GM12892 (cell line): ENCODE data around the gene KRABD2.
"Not testable (repeated sequence)": the region's sequence is repeated elsewhere in the genome, so short reads cannot be mapped to it uniquely, and the experiment has no call there.

Source experiments
- DNase-seq: peaks from one replicate; pipeline ENCODE4 v3.0.0; 2011; ENCODE audit not compliant: insufficient read length
- FAIRE-seq: peaks from 2 replicates; lab custom pipeline; 2011; peaks lifted over from hg19 to GRCh38; lab: Jason Lieb, UNC
- POLR2A ChIP-seq: IDR thresholded peaks from 2 replicates; pipeline ENCODE4 v1.6.1; 2011; ENCODE audit warnings: low read depth, low read length, control low read depth
- POLR2AphosphoS5 ChIP-seq: IDR thresholded peaks from 2 replicates; pipeline ENCODE4 v1.6.1; 2011; ENCODE audit warnings: low read depth, low read length, control low read depth
- TAF1 ChIP-seq: IDR thresholded peaks from 2 replicates; pipeline ENCODE4 v1.6.1; 2011; ENCODE audit warnings: low read depth, mild to moderate bottlenecking, control low read depth, low read length, borderline replicate concordance

Gene KRABD2

DNA sequence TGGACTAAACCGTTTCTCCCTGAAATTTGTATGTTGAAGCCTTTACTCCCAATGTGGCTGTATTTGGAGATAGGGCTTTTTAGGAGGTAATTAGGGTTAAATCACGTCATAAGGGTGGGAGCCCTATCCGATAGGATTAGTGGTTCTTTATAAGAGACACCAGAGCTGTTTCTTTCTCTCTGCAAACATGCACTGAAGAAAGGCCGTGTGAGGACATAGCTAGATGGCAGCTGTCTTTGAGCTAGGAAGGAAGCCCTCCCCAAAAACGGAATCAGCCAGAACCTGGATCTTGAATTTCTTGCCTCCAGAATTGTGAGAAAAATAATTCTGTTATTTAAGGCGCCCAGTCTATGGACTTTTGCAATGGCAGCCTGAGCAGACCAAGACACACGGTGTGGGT is 22.8 kb downstream of the KRABD2 start:
- FAIRE-seq (no peak), DNase-seq (no peak)
- TF ChIP-seq POLR2AphosphoS5: no peak
- TF ChIP-seq POLR2A: no peak
- no peak for TF ChIP-seq TAF1

DNA sequence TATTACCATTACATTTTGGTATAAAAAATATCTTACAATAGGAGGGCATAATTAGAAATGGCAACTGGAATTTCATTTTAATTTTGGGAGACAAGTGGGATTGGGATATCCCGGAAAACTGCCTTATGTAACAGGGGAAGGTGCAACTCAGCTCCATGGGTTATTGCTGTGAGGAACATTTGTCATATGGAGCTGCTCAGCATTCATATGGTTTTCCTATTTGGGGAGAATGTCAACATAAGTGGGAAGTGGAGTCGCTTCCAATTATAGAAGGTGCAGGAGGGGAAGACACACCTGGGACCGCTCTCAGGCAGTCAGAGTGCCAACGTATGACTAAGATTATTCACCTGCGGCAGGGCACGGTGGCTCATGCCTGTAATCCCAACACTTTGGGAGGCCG is 26.2 kb downstream of the KRABD2 start:
- FAIRE-seq (no peak), DNase-seq (no peak)
- TF ChIP-seq POLR2A: no peak
- TF ChIP-seq POLR2AphosphoS5: no peak
- TF ChIP-seq TAF1: no peak

- DNase-seq, FAIRE-seq: not testable (repeated sequence)
These were observed 29.5 kb downstream of the KRABD2 start for GRCh38 chr17:8347001-8347400.

- DNase-seq (no peak), FAIRE-seq (no peak)
- TF ChIP-seq POLR2AphosphoS5: no peak
- no peak for TF ChIP-seq TAF1
- no peak for TF ChIP-seq POLR2A
These were observed 30.4 kb downstream of the KRABD2 start for GRCh38 chr17:8345951-8346665.

DNA sequence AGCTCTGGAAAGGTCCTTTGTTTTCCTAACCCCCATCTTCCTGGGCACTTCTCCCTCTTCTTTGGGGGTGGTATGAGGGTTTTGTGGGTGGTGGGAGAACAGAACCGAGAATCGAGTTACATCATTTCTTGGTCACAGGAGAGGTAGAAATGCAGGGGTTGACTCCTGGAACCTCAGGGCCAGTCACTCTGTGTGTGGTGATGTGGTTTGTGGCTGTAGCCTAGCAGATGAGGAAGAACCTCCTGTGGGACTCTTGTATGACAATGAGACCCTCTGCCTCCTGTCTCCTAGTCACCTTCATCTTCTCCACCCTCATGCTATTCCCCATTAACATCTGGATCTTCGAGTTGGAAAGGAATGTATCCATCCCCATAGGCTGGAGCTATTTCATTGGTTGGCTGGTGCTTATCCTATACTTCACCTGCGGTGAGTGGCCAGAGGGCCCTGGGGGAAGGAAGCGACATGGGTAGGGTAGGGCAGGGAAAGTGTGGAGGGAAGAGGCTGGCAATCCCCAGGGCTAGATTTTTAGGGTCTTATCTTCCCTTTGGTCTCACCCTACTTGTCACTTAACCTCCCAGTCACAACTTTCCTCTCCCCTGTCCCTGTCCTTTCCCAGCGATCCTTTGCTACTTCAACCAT is 31.3 kb downstream of the KRABD2 start:
- FAIRE-seq (no peak), DNase-seq (no peak)
- TF ChIP-seq POLR2AphosphoS5: no peak

DNA sequence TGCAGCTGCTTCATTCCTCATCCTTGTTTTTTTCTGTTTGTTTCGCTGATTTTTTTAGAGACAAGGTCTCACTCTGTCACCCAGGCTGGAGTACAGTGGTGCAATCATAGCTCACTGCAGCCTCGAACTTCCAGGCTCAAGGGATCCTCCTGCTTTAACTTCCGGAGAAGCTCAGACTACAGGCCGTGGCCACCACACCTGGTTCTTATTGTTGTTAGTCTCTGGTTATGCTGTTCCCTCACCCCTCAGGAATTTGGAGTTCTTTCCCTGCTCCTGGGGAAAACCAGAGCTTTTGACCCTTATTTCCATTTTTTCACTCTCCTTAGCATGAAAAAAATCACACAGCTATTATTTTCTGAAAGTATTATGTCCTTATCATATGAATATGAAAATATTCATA is 35.0 kb downstream of the KRABD2 start:
- FAIRE-seq (no peak), DNase-seq (no peak)
- TF ChIP-seq POLR2AphosphoS5 (no peak), POLR2A (no peak), TAF1 (no peak)

DNA sequence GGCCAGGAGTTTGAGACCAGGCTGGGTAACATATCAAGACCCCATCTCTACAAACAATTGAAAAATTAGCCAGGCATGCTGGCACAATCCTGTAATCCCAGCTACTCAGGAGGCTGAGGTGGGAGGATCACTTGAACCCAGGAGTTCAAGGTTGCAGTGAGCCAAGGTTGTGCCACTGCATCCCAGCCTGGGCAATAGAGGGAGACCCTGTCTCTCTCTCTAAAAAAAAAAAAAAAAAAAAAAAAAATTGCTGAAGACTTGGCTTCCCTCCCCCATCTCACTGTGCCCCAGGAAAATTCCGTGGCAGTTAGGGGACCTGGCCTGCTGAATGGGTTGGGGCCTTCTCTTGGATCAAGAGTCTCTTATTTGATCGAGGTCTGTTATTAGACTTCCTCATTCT is 37.0 kb downstream of the KRABD2 start, which contains the start of gene ODF4:
ODF4 (plus strand) TSS at position 301 of the 400 bp plus-strand sequence. CDS start 212 bp downstream, outside the sequence.
- DNase-seq (no peak), FAIRE-seq (no peak)
- TF ChIP-seq TAF1 (no peak), POLR2AphosphoS5 (no peak), POLR2A (no peak)

GRCh38 chr17:8338753-8339140 is 37.8 kb downstream of the KRABD2 start:
- no peak for TF ChIP-seq TAF1
- no peak for TF ChIP-seq POLR2AphosphoS5
- no peak for TF ChIP-seq POLR2A
- FAIRE-seq (no peak), DNase-seq (no peak)

DNA sequence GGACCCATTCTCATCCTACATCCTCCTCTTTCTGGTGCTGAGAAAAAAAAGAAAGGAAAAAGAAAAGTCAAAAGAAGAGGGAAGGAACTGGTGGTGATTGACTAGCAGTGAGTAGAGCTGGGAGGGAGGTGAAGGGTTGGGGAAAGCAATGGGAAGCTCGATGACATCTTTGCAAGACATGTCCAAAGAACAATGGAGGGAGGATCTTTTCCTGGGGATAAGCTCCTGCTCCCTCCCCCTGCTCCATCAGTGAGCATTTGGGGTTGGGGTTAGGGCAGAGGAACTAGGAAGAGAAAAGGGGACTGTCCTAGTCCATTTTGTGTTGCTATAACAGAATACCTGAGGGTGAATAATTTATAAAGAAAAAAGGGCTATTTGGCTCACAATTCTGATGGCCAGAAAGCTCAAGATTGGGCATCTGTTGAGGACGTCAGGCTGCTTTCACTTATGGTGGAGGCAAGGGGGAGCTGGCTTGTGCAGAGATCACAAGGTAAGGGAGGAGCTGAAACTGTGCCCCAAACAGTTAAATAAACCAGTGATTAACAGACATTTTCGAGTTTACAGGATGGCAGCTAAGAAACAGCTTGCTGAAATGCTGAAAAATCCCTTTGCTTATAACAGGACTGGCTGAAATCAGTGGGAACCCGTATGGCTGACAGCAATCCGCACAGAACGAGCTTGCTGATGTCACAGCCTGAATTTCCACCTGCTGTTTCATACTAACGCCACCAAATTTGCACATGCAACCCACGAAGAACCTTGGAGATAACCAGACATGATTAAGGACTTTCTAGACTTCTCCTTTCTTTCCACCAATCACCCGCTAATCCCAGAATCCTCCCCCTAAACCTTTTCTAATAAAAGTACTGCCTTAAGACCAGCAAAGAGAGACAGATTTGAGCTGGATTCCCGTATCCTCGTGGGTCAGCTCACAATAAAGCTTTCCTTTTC is 38.4 kb downstream of the KRABD2 start:
- DNase-seq (no peak), FAIRE-seq (peak; percentile 36)
- TF ChIP-seq TAF1 (no peak), POLR2AphosphoS5 (no peak), POLR2A (no peak)

GRCh38 chr17:8333281-8333680 is 43.2 kb downstream of the KRABD2 start:
- TF ChIP-seq POLR2AphosphoS5 (no peak), POLR2A (no peak), TAF1 (no peak)
- DNase-seq: no peak
- FAIRE-seq: no peak

DNA sequence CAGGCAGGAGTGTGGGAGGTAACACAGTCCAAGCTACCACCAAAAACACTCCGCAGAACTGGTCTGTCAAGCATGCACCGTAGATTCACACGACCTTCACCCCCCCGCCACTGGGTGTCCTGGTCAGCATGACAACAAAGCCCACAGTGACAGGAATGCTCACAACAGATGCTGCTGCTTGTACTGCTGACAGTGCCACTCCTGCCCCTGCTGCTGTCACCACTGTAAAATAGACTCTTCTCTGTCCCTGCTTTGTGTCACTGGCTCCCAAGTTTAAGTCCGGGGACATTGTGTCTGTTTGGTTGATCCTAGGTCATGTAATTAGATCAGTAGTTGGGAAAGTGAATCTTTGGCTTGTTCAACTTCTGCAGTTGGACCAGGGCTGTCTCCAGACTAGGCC is 43.8 kb downstream of the KRABD2 start:
- no peak for FAIRE-seq
- no peak for TF ChIP-seq TAF1
- no peak for TF ChIP-seq POLR2AphosphoS5
- no peak for TF ChIP-seq POLR2A
- DNase-seq: no peak

DNA sequence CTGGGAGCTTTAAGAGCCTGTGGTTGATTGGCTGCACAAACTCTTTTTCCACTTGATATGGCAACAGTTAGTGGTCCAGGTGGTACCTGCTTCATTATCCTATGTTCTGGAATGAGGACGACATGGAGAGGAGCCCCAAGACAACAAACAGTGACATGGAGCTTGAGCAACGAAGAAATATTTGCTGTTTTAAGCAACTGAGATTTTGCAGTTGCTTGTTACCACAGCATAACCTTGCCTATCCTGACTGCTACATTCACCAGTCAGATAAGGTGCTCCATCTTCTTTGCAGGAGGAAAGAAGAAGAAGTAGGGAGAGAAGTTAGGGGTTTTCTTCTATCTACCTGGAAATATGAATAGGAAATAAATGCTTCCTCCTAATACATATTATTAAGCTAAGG is 44.4 kb downstream of the KRABD2 start:
- DNase-seq (no peak), FAIRE-seq (no peak)
- TF ChIP-seq TAF1 (no peak), POLR2AphosphoS5 (no peak), POLR2A (no peak)

- no peak for TF ChIP-seq POLR2AphosphoS5
- TF ChIP-seq POLR2A: no peak
- no peak for TF ChIP-seq TAF1
- DNase-seq (no peak), FAIRE-seq (no peak)
These were observed 49.2 kb downstream of the KRABD2 start for GRCh38 chr17:8327303-8327649.
